HCT116 (cell line): ENCODE measurements around the gene CACNG5.

Source experiments
- CBX3 ChIP-seq: IDR thresholded peaks from 2 replicates; pipeline ENCODE4 v1.6.1; 2012; ENCODE audit warnings: low read depth
- CEBPB ChIP-seq: IDR thresholded peaks from 2 replicates; pipeline ENCODE4 v1.6.1; 2012; ENCODE audit warnings: low read depth
- EZH2phosphoT487 ChIP-seq: fragments of 200-600 bp; IDR thresholded peaks from 2 replicates; pipeline ENCODE4 v1.6.1; 2018; ENCODE audit warnings: antibody characterized with exemption, borderline replicate concordance
- FOSL1 ChIP-seq: IDR thresholded peaks from 2 replicates; pipeline ENCODE4 v1.6.1; 2012; ENCODE audit warnings: low read depth
- POLR2A ChIP-seq: IDR thresholded peaks from 2 replicates; pipeline ENCODE4 v1.7.0; 2011; ENCODE audit warnings: borderline replicate concordance; ENCODE audit not compliant: insufficient read depth, insufficient read length; ENCODE audit errors: extremely low read depth
- POLR2AphosphoS5 ChIP-seq: IDR thresholded peaks from 2 replicates; pipeline ENCODE4 v1.6.1; 2011; ENCODE audit warnings: mild to moderate bottlenecking, low read depth, low read length, moderate library complexity
- SIN3A ChIP-seq: IDR thresholded peaks from 2 replicates; pipeline ENCODE4 v1.6.1; 2012; ENCODE audit warnings: low read depth
- SP1 ChIP-seq: IDR thresholded peaks from 2 replicates; pipeline ENCODE4 v1.6.1; 2012; ENCODE audit warnings: low read depth
- YY1 ChIP-seq: IDR thresholded peaks from 2 replicates; pipeline ENCODE4 v1.6.1; 2011; ENCODE audit warnings: low read length, low read depth, moderate library complexity, mild to moderate bottlenecking; ENCODE audit not compliant: insufficient replicate concordance; ENCODE audit errors: extremely low read depth
- ZNF274 ChIP-seq: fragments of 200-500 bp; sonication (Bioruptor generic); IDR thresholded peaks from 2 replicates; pipeline ENCODE4 v1.6.1; 2014; ENCODE audit warnings: mild to moderate bottlenecking, low read depth, low read length, inconsistent platforms
- TF ChIP-seq, protein P1 (sequence below): IDR thresholded peaks from 2 replicates; pipeline ENCODE4 v1.6.1; 2011; ENCODE audit warnings: mild to moderate bottlenecking, low read length, moderate library complexity; ENCODE audit not compliant: insufficient replicate concordance; ENCODE audit errors: extremely low read depth
- TF ChIP-seq, protein P2 (sequence below): IDR thresholded peaks from 2 replicates; pipeline ENCODE4 v1.6.1; 2012; ENCODE audit warnings: low read depth
- TF ChIP-seq, protein P3 (sequence below), 3 experiments: fragments of 200-600 bp in 1 of 3; sonication (generic) in 1 of 3; IDR thresholded peaks in 2 of 3; conservative IDR thresholded peaks in 1 of 3; 2 replicates each; pipeline ENCODE4 v1.5.1; 2012 to 2017; ENCODE audit warnings: low read depth in 2 of 3, low read length in 2 of 3, antibody characterized with exemption in 1 of 3, borderline replicate concordance in 1 of 3, control low read depth in 1 of 3, mild to moderate bottlenecking in 1 of 3, mixed read lengths in 1 of 3, mixed run types in 1 of 3, moderate library complexity in 1 of 3; ENCODE audit not compliant: insufficient read depth in 1 of 3
- TF ChIP-seq, protein P4 (sequence below): IDR thresholded peaks from 2 replicates; pipeline ENCODE4 v1.6.1; 2012

DNA sequence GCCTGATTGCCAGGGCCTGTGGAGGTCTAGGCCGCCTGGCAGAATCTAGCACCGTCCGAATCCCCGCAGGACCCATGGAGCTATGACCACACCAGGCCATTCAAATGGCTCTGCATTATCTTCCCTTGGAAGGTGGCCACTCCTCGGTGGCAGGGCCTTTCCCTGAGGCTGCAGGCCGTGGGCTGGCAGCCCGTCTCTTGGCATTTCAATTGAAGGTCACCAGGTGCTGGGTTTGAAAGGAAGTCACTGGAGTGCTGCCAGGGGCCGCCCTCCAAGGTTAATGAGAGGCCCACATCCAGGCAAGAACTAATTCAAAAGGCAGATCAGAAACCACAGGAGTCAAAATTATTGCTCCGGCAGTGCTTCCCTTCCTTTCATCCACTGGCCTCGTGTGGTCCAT, 27.7 kb upstream of the CACNG5 start:
- TF ChIP-seq, protein P1, sequence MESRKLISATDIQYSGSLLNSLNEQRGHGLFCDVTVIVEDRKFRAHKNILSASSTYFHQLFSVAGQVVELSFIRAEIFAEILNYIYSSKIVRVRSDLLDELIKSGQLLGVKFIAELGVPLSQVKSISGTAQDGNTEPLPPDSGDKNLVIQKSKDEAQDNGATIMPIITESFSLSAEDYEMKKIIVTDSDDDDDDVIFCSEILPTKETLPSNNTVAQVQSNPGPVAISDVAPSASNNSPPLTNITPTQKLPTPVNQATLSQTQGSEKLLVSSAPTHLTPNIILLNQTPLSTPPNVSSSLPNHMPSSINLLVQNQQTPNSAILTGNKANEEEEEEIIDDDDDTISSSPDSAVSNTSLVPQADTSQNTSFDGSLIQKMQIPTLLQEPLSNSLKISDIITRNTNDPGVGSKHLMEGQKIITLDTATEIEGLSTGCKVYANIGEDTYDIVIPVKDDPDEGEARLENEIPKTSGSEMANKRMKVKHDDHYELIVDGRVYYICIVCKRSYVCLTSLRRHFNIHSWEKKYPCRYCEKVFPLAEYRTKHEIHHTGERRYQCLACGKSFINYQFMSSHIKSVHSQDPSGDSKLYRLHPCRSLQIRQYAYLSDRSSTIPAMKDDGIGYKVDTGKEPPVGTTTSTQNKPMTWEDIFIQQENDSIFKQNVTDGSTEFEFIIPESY, result no peak
- TF ChIP-seq, protein P2, sequence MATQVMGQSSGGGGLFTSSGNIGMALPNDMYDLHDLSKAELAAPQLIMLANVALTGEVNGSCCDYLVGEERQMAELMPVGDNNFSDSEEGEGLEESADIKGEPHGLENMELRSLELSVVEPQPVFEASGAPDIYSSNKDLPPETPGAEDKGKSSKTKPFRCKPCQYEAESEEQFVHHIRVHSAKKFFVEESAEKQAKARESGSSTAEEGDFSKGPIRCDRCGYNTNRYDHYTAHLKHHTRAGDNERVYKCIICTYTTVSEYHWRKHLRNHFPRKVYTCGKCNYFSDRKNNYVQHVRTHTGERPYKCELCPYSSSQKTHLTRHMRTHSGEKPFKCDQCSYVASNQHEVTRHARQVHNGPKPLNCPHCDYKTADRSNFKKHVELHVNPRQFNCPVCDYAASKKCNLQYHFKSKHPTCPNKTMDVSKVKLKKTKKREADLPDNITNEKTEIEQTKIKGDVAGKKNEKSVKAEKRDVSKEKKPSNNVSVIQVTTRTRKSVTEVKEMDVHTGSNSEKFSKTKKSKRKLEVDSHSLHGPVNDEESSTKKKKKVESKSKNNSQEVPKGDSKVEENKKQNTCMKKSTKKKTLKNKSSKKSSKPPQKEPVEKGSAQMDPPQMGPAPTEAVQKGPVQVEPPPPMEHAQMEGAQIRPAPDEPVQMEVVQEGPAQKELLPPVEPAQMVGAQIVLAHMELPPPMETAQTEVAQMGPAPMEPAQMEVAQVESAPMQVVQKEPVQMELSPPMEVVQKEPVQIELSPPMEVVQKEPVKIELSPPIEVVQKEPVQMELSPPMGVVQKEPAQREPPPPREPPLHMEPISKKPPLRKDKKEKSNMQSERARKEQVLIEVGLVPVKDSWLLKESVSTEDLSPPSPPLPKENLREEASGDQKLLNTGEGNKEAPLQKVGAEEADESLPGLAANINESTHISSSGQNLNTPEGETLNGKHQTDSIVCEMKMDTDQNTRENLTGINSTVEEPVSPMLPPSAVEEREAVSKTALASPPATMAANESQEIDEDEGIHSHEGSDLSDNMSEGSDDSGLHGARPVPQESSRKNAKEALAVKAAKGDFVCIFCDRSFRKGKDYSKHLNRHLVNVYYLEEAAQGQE, result no peak
- TF ChIP-seq, protein P3, sequence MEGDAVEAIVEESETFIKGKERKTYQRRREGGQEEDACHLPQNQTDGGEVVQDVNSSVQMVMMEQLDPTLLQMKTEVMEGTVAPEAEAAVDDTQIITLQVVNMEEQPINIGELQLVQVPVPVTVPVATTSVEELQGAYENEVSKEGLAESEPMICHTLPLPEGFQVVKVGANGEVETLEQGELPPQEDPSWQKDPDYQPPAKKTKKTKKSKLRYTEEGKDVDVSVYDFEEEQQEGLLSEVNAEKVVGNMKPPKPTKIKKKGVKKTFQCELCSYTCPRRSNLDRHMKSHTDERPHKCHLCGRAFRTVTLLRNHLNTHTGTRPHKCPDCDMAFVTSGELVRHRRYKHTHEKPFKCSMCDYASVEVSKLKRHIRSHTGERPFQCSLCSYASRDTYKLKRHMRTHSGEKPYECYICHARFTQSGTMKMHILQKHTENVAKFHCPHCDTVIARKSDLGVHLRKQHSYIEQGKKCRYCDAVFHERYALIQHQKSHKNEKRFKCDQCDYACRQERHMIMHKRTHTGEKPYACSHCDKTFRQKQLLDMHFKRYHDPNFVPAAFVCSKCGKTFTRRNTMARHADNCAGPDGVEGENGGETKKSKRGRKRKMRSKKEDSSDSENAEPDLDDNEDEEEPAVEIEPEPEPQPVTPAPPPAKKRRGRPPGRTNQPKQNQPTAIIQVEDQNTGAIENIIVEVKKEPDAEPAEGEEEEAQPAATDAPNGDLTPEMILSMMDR (IDR thresholded peaks at IDR 0.05 in 2 of 3, conservative IDR thresholded peaks at IDR 0.05 in 1 of 3; ENCODE audit: borderline replicate concordance in 1 of 3, insufficient read depth in 1 of 3, low read depth in 2 of 3, low read length in 2 of 3), result no peak
- no peak for TF ChIP-seq SP1
- no peak for TF ChIP-seq POLR2A
- TF ChIP-seq, protein P4, sequence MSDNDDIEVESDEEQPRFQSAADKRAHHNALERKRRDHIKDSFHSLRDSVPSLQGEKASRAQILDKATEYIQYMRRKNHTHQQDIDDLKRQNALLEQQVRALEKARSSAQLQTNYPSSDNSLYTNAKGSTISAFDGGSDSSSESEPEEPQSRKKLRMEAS, result no peak
- no peak for TF ChIP-seq EZH2phosphoT487
- TF ChIP-seq CEBPB, result no peak
- TF ChIP-seq POLR2AphosphoS5, result no peak
- no peak for TF ChIP-seq SIN3A
- TF ChIP-seq CBX3, result no peak
- no peak for TF ChIP-seq ZNF274
- no peak for TF ChIP-seq FOSL1
- no peak for TF ChIP-seq YY1
